ENCODE data around the gene ZNF605.
A peak's percentile ranks its signal among the peaks of the same experiment; 100 is the strongest.

ZNF605 gene

DNA sequence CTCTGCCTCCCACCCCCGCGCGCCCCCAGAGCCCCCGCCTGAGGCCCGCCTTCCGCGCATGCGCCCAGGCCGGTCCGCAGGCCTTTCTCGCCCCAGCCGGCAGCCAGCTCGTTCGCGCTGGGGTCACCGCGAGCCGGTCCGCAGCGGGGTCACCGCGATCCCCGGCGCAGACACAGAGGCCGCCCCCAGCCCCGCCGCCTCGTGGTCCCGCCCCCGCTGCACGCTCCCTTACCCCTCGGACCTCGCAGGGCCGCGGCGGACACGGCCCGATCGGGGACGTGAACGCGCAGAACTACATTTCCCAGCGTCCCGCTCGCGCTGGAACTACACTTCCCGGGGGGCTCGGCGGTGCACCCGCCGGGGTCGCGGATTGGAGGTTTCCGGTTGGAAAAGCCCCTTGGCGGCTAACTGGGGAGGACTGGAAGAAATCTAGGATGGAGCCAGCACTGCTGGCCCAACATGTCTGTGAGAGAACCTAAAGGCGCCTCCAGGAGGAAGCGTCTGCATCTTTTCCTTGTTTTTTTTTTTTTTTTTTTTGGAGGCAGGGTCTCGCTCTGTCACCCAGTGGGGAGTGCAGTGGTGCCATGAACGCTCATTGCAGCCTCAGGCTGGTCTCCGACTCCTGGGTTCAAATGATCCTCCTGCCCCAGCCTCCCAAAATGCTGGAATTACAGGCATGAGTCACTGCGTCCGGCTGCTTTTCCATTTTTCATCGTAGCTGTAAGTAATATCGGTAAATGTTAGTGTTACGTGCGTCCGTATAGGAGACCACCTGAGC, at the start of gene ZNF605:
Gene ZNF605, minus strand, starts transcription at position 296 of the 778 bp plus-strand sequence. CDS start 10,671 bp downstream, outside the sequence.
- TF ChIP-seq TAF1 (IDR thresholded peaks at IDR 0.05; ENCODE audit: low read depth) (peak; percentile 56; the same call in 1 of the 2 replicates), YY1 (IDR thresholded peaks at IDR 0.05; ENCODE audit: low read depth) (peak; percentile 65; the same call in 1 of the 2 replicates), TCF12 (IDR thresholded peaks at IDR 0.05; ENCODE audit: low read depth) (peak; percentile 69)
- TF ChIP-seq, protein P1, sequence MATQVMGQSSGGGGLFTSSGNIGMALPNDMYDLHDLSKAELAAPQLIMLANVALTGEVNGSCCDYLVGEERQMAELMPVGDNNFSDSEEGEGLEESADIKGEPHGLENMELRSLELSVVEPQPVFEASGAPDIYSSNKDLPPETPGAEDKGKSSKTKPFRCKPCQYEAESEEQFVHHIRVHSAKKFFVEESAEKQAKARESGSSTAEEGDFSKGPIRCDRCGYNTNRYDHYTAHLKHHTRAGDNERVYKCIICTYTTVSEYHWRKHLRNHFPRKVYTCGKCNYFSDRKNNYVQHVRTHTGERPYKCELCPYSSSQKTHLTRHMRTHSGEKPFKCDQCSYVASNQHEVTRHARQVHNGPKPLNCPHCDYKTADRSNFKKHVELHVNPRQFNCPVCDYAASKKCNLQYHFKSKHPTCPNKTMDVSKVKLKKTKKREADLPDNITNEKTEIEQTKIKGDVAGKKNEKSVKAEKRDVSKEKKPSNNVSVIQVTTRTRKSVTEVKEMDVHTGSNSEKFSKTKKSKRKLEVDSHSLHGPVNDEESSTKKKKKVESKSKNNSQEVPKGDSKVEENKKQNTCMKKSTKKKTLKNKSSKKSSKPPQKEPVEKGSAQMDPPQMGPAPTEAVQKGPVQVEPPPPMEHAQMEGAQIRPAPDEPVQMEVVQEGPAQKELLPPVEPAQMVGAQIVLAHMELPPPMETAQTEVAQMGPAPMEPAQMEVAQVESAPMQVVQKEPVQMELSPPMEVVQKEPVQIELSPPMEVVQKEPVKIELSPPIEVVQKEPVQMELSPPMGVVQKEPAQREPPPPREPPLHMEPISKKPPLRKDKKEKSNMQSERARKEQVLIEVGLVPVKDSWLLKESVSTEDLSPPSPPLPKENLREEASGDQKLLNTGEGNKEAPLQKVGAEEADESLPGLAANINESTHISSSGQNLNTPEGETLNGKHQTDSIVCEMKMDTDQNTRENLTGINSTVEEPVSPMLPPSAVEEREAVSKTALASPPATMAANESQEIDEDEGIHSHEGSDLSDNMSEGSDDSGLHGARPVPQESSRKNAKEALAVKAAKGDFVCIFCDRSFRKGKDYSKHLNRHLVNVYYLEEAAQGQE (IDR thresholded peaks at IDR 0.05; ENCODE audit: low read depth): no peak
- TF ChIP-seq, protein P2, sequence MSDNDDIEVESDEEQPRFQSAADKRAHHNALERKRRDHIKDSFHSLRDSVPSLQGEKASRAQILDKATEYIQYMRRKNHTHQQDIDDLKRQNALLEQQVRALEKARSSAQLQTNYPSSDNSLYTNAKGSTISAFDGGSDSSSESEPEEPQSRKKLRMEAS (IDR thresholded peaks at IDR 0.05): peak; percentile 26; the same call in 1 of the 2 replicates

DNA sequence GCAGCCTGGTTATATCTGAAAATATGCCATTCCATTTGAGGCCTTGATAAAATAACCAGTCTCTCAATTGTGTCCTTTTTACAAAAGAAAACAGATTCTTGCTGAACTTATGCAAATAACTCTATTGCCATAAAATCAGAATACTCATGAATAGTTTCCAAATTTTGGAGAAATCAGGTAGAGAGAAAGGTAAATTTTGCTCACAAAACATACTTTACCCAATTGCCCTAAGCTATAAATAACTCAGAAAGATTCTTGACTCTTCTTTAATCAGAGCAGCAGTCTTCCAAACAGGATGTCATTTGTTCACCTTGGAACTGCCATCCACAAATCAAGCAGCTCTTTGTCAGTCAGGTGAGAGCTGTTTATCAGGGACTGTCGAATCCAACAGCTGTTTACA, 42.6 kb upstream of the ZNF605 start:
- no peak for TF ChIP-seq NFIC (IDR thresholded peaks at IDR 0.05)
- TF ChIP-seq, protein P1 (IDR thresholded peaks at IDR 0.05; ENCODE audit: low read depth): no peak
- no peak for TF ChIP-seq EGR1 (IDR thresholded peaks at IDR 0.05)
- TF ChIP-seq TAF1 (IDR thresholded peaks at IDR 0.05; ENCODE audit: low read depth): no peak
- TF ChIP-seq FOXM1 (IDR thresholded peaks at IDR 0.05; ENCODE audit: borderline replicate concordance, low read depth): no peak
- no peak for TF ChIP-seq YY1 (IDR thresholded peaks at IDR 0.05; ENCODE audit: low read depth)
- no peak for TF ChIP-seq ZBTB7A (IDR thresholded peaks at IDR 0.05; ENCODE audit: low read depth)
- no peak for TF ChIP-seq TCF12 (IDR thresholded peaks at IDR 0.05; ENCODE audit: low read depth)
- no peak for TF ChIP-seq EP300 (IDR thresholded peaks at IDR 0.05; ENCODE audit: borderline replicate concordance)
- TF ChIP-seq CREB1 (IDR thresholded peaks at IDR 0.05; ENCODE audit: low read depth): no peak
- TF ChIP-seq RAD21 (IDR thresholded peaks at IDR 0.05; ENCODE audit: low read depth): no peak
- TF ChIP-seq, protein P3, sequence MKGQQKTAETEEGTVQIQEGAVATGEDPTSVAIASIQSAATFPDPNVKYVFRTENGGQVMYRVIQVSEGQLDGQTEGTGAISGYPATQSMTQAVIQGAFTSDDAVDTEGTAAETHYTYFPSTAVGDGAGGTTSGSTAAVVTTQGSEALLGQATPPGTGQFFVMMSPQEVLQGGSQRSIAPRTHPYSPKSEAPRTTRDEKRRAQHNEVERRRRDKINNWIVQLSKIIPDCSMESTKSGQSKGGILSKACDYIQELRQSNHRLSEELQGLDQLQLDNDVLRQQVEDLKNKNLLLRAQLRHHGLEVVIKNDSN (IDR thresholded peaks at IDR 0.05): no peak
- no peak for TF ChIP-seq TEAD4 (IDR thresholded peaks at IDR 0.05)
- TF ChIP-seq, protein P2 (IDR thresholded peaks at IDR 0.05): no peak
- no peak for TF ChIP-seq CEBPB (IDR thresholded peaks at IDR 0.05)

DNA sequence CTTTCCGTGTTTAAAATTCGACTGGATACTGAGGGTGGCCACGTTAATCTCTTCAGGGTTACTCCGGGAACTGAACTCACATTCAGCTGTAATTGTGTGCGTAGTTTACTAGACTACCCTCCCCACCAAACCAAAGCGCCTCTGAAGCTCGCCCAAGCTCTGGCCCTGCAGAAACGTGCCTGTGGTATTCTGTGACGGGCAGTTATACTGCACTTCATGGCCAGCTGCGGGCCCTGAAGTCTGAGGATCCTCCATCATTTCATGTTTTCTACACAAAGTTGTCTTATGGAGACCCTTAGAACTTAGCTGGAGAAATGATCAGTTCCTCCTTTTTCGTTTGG, 30.7 kb upstream of the ZNF605 start:
- TF ChIP-seq EGR1 (IDR thresholded peaks at IDR 0.05) (peak; percentile 2; the same call in 1 of the 2 replicates), RAD21 (IDR thresholded peaks at IDR 0.05; ENCODE audit: low read depth) (no peak), ZBTB7A (IDR thresholded peaks at IDR 0.05; ENCODE audit: low read depth) (no peak), EP300 (IDR thresholded peaks at IDR 0.05; ENCODE audit: borderline replicate concordance) (no peak), CREB1 (IDR thresholded peaks at IDR 0.05; ENCODE audit: low read depth) (no peak), FOXM1 (IDR thresholded peaks at IDR 0.05; ENCODE audit: borderline replicate concordance, low read depth) (no peak), CEBPB (IDR thresholded peaks at IDR 0.05) (no peak)
- TF ChIP-seq, protein P2 (IDR thresholded peaks at IDR 0.05): no peak
- TF ChIP-seq, protein P1 (IDR thresholded peaks at IDR 0.05; ENCODE audit: low read depth): no peak

DNA sequence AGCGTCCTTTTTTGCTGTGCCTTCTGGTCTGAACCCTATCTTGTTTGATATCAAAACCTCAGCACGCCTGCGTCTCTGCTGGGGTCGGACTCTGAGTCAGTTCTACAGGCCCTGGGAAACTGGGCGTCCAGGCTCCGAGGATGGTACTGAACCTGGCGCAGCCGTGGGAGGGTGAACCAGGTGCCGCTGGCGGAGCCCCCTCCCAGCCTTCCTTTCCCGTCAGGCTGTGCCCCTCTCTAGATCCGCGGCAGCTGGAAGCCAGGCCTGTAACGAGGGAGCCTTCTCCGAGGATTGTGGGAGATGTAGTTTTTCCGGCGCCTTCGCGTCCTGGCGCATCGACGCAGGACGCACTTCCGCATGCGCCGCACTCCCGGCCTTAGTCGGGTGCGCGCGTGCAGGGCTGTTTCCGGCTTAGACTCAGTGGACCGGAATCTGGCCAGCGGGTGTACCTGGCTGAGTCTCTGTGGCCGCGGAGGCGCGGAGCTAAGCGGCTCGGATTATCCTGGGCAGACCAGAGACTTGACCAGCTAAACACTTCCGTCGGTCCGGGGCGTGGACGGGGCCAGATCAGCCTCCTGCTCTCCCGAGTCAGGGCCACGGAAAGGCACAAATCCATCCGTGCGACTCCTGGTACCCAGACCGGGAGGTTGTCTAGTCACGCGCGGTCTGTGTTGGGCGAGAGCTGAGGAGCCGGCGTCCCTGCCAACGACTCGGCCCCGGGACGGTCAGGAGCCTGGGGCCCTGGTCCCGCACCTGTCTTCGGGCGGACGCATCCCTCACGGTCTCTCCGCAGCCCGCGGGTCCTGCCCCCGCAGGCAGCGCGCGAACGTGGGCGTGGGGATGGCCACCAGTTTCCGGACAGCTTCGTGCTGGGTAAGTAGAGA, 30.1 kb upstream of the ZNF605 start, which contains the start of gene ZNF26:
Gene ZNF26, plus strand, starts transcription at position 367 of the 884 bp plus-strand sequence. Its CDS starts 474 bp downstream, at position 841.
- peak; percentile 50; the same call in 1 of the 2 replicates for TF ChIP-seq EGR1 (IDR thresholded peaks at IDR 0.05)
- no peak for TF ChIP-seq FOXM1 (IDR thresholded peaks at IDR 0.05; ENCODE audit: borderline replicate concordance, low read depth)
- peak; percentile 39; the same call in 1 of the 2 replicates for TF ChIP-seq NFIC (IDR thresholded peaks at IDR 0.05)
- no peak; the same call in none of the 2 replicates for TF ChIP-seq TEAD4 (IDR thresholded peaks at IDR 0.05)
- no peak for TF ChIP-seq YY1 (IDR thresholded peaks at IDR 0.05; ENCODE audit: low read depth)
- peak; percentile 79 for TF ChIP-seq TCF12 (IDR thresholded peaks at IDR 0.05; ENCODE audit: low read depth)
- TF ChIP-seq, protein P2 (IDR thresholded peaks at IDR 0.05): peak; percentile 93
- TF ChIP-seq ZBTB7A (IDR thresholded peaks at IDR 0.05; ENCODE audit: low read depth): no peak
- TF ChIP-seq, protein P1 (IDR thresholded peaks at IDR 0.05; ENCODE audit: low read depth): no peak
- peak; percentile 83; the same call in 1 of the 2 replicates for TF ChIP-seq TAF1 (IDR thresholded peaks at IDR 0.05; ENCODE audit: low read depth)
- TF ChIP-seq, protein P3 (IDR thresholded peaks at IDR 0.05): peak; percentile 55
- TF ChIP-seq RAD21 (IDR thresholded peaks at IDR 0.05; ENCODE audit: low read depth): no peak
- TF ChIP-seq EP300 (IDR thresholded peaks at IDR 0.05; ENCODE audit: borderline replicate concordance): no peak
- TF ChIP-seq CREB1 (IDR thresholded peaks at IDR 0.05; ENCODE audit: low read depth): peak; percentile 95
- no peak for TF ChIP-seq CEBPB (IDR thresholded peaks at IDR 0.05)
